GM12873 (cell line): ENCODE measurements around the gene ITPR1.

Experiments
- CTCF ChIP-seq: IDR thresholded peaks from 2 replicates; pipeline ENCODE4 v1.5.1; 2012; ENCODE audit warnings: low read depth, mild to moderate bottlenecking, moderate library complexity, low read length, control low read depth; ENCODE audit not compliant: insufficient read depth; ENCODE audit errors: missing control alignments

The ITPR1 gene

GRCh38 chr3:4665197-4665596, 172.0 kb downstream of the ITPR1 start:
- no peak for TF ChIP-seq CTCF

DNA sequence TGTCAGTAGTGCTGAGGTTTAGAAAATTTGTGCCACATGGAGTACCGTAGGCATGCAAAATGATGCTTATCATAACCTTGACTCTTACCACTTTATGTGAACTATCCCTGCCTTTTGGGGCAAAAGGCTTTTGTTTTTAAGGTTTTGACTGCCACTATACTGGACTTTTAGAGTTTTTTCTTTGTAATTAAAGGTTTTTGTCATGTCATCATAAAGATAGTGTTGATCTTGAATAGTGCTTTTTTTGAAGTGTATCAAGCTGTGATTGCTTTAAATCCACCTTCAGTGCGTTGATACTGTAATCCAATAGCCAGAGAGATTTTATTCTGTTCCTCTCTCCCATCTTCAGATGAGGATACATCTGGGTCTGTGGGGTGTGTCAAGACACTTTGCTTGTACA, 172.9 kb downstream of the ITPR1 start:
- TF ChIP-seq CTCF: no peak

DNA sequence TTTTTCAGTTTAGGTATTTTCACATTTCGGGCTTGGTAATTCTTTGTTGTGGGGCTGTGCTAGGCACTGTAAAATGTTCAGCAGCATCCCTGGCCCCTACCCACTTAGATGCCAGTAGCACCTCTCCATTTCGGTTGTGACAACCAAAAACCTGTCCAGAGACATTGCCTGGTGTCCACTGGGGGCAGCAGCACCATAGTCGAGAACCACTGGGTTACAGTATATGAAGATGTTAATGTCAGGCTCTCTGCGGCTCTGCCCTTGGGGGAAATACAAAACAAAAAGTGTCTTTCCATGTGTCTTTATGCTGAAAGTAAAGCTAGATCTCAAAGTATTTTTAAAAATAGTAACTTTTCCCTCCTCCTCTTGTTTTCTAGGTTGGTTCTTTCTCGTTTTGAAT, 177.2 kb downstream of the ITPR1 start:
- peak; percentile 38 for TF ChIP-seq CTCF

DNA sequence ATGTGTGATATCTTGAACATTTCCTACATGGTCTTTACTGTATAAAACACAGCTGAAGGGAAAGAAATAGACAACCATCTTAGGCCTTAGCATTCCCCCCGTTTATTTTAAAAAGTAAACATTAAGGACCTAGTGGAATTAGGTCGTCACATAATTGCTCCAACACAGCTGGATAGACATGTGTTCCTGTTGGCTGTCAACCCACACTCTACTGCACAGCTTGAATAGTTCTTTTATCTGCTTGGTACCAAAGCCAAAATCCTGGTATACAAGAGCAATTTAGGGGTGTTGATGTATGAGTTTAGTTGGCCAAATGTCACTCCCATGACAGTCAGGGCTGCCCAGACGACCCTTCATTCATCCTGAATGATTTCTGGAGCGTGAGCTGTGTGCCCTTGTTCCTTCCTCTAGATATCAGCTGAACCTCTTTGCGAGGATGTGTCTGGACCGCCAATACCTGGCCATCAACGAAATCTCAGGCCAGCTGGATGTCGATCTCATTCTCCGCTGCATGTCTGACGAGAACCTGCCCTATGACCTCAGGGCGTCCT, 179.7 kb downstream of the ITPR1 start:
- TF ChIP-seq CTCF: no peak

GRCh38 chr3:4674216-4674615, 181.1 kb downstream of the ITPR1 start:
- TF ChIP-seq CTCF: no peak

GRCh38 chr3:4675704-4676103, 182.6 kb downstream of the ITPR1 start:
- TF ChIP-seq CTCF: no peak

DNA sequence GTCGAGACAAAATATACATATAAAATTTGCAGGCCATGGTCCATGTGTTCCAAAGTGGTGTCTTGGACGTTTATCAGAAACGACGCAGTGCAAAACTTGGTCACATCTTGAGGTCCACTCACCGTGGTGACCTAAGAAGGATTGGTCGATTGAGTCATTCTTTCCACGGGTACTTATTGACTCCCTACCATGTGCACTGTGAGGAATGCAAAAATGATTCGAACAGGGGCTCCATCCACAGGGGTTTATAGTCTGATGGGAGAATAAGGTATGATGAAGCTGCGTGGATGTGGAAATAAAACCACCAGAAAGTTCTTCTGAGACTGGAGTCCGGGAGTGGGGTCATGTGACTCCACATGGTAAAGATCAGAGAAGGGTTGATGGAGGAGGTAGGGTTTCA, 185.2 kb downstream of the ITPR1 start:
- TF ChIP-seq CTCF: no peak
